Fibroblast of villous mesenchyme (primary cell): ENCODE results near the gene SIK3. TPM values are rescaled to one million over a fixed set of nuclear protein-coding genes. Genes with fewer than 3 reads are reported as not detected.

Source experiments
- DNase-seq: peaks from one replicate; pipeline ENCODE4 v3.0.0-alpha.2; 2010; ENCODE audit warnings: low read depth
- H3K4me3 ChIP-seq: 2 replicates; pipeline ENCODE4 v1.5.1; 2011; ENCODE audit warnings: low read depth, mild to moderate bottlenecking, low read length
- total RNA-seq: library from RNA; depleted of rRNA; stranded (reverse); fragments of >200 nt; gene quantifications from 2 replicates; pipeline ENCODE4 v1.2.3, GENCODE V29; 2012
- TF ChIP-seq, protein P1 (sequence below): IDR thresholded peaks from 2 replicates; pipeline ENCODE4 v1.5.1; 2012; ENCODE audit warnings: low read depth, mild to moderate bottlenecking, low read length; ENCODE audit not compliant: insufficient read depth

The SIK3 gene
- total RNA-seq, 1 donor: 14.2 TPM

DNA sequence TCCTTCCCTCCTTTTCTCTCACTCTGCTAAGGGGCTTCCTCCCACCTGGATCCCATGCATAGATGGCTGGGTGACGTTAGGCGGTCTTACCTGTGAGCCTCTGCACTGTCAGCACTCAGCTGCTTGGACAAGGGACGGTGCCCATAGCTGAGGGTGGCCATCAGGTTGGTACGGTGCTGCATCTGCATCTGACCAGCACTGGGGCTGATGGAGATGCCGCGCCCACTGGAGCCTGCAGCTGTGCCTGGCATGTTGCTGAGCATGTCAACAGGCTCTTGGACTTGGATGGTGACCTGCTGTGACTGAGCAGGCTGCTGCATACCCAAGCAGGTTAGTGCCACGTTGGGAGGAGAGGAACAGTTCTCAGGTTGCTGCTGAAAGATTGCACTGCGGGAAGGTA is 239.1 kb downstream of the SIK3 start:
- TF ChIP-seq, protein P1, sequence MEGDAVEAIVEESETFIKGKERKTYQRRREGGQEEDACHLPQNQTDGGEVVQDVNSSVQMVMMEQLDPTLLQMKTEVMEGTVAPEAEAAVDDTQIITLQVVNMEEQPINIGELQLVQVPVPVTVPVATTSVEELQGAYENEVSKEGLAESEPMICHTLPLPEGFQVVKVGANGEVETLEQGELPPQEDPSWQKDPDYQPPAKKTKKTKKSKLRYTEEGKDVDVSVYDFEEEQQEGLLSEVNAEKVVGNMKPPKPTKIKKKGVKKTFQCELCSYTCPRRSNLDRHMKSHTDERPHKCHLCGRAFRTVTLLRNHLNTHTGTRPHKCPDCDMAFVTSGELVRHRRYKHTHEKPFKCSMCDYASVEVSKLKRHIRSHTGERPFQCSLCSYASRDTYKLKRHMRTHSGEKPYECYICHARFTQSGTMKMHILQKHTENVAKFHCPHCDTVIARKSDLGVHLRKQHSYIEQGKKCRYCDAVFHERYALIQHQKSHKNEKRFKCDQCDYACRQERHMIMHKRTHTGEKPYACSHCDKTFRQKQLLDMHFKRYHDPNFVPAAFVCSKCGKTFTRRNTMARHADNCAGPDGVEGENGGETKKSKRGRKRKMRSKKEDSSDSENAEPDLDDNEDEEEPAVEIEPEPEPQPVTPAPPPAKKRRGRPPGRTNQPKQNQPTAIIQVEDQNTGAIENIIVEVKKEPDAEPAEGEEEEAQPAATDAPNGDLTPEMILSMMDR: no peak
- no peak for DNase-seq
- no peak overlapping the region for H3K4me3 ChIP-seq

DNA sequence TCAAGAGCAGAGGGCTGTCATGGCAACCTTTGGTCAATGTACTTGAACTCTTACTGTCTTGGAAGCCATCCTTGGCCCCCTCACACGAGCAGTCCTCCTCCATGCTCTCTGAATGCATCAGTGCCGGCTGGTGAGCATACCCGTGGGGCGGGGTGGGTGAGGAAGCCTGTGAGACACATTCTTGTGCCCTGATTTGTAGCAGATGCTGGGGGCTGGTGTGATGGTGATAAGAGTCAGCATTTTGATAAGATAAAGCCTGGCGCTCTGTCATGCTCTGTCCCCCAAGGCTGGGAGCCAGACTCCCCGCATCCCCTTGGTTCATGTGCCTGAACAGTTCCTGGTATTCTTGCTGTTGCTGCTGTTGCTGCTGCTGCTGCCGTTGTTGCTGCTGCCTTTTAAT is 240.3 kb downstream of the SIK3 start:
- no peak overlapping the region for H3K4me3 ChIP-seq
- TF ChIP-seq, protein P1: no peak
- peak; percentile 26 for DNase-seq

DNA sequence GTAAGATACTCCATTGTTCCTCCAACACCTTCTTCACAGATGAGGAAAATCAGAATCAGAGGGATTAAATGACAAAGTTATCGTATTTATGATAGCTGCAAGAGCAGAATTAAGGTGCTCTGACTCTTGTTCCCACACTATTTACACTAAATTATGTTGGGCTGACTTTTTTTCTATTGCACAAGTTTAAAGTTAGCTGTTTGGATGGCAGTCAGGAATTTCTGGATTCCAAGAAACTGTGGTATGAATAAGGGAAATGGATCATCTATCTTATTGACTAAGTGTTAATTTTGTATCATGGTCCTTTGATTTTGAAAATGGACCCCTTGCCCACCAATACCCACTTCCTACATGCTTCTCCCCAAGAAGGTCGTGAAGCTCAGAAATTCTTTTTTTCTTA is 240.9 kb downstream of the SIK3 start:
- DNase-seq: no peak
- H3K4me3 ChIP-seq: no peak overlapping the region
- TF ChIP-seq, protein P1: no peak

DNA sequence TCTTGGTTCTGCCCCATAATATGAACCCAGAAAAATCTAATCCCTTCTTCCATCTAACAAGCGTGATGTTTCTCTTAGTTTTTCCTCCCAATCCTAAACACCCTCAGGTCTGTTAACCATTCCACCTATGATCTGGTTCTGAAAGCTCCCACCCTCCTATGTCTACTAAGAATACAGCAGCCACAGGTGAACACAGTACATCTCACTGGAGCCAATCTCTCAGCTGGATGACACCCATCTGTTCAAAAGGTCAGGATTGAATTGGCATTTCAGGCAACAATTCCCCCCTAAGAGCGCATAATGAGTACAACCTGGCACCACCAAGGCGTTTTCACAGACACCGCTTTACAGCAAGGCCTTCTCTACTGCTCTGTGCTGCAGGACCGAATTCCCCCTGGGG is 241.8 kb downstream of the SIK3 start:
- TF ChIP-seq, protein P1: no peak
- DNase-seq: no peak
- H3K4me3 ChIP-seq: no peak overlapping the region

DNA sequence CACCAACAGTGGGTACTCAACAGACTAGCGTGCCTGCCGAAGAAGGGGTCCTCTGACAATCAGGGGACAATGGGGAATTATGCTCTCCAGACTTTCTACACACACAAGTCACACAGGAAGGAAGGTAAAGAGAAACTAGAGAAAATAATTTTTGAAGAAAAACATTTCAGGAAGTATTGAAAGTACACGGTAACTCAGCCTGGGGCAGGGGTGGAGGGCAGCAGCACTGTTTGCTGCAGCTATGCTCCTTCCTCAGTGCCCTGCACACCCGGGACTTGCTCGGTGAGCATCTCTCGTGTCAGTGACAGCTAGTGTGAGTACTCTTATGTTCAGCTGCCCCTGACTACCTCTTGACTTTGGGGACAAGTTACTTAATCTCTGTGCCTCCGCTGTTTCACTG is 242.8 kb downstream of the SIK3 start:
- no peak for DNase-seq
- H3K4me3 ChIP-seq: no peak overlapping the region
- TF ChIP-seq, protein P1: no peak

DNA sequence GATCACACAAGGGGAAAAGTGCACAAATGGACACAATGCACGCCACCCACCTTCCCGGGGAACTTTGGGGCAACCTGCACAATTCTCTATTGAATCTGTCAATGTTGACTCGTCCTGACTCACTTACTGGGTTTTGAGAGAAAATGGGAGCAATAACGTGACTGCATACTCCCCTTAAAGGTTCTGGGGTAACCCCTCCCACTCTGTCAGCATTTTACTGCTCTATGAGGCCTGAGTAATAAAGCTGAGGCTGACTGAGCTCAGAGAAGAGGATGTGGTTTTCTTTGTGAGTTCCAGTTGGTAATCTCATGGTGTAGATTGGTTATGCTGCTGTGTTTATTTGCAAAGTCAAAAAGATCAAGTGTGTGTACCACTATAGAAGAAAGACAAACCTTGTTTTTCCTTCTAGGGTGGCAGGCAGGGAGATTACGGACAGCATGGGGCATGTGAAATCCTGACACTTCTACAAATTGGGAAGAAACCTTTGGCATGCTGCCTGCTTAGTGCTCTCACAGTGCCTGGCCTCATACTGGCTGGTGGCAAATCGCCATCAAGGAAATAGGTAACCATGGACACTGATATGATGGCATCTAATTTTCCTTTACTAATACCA is 244.7 kb downstream of the SIK3 start:
- TF ChIP-seq, protein P1: no peak
- DNase-seq: peak; percentile 96
- no peak overlapping the region for H3K4me3 ChIP-seq

DNA sequence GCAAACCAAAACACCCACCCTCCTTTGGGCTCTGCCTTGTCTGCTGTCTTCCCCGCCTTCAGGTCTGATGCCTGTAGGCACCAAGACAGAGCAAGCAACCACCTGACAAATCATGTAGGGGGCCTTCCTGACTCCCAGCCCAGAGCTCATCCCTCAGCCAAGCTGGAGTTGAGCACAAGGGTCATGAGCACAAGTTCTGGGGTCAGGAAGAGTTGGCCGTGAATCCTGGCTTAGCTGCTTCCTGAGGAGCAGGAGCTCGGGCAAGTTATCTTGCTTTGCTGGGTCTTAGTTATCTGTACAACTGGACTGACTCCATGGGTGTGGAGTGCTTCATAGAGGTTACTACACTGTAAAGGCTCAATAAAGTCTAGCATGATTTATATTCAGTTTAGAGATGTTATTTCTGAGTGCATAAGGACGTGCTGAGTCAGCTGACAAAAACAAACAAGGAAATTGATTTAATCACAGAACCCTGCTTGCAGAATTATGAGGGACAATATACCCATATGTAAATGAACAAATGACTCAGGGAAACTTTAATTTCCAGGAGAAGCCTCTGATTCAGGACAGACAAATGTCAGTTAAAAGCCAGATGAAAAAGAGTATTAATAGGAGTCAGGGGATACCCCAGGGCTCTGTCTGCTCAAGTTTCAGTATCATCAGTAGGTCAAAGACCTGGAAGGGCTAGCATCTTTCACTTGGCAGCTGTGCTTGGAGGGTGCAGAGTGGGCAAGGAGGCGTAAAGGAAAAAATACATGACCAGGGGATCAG is 245.8 kb downstream of the SIK3 start:
- H3K4me3 ChIP-seq: no peak overlapping the region
- peak; percentile 96 for DNase-seq
- TF ChIP-seq, protein P1: no peak
